GM19455 (cell line): ENCODE results near the gene RAET1G.
"Not testable (repeated sequence)": the region's sequence is repeated elsewhere in the genome, so short reads cannot be mapped to it uniquely, and the experiment has no call there.

Source experiments
- ATAC-seq: cut with Tn5 transposase; IDR thresholded peaks from one replicate; pipeline ENCODE4 v1.9.1; 2021; ENCODE audit not compliant: unreplicated experiment

Gene RAET1G

GRCh38 chr6:149915970-149916865, 6.7 kb downstream of the RAET1G start:
- ATAC-seq: no peak

- ATAC-seq: no peak
Measured at GRCh38 chr6:149913540-149914240, 9.2 kb downstream of the RAET1G start.

- ATAC-seq: no peak
Measured at GRCh38 chr6:149913085-149913484, 9.8 kb downstream of the RAET1G start.

DNA sequence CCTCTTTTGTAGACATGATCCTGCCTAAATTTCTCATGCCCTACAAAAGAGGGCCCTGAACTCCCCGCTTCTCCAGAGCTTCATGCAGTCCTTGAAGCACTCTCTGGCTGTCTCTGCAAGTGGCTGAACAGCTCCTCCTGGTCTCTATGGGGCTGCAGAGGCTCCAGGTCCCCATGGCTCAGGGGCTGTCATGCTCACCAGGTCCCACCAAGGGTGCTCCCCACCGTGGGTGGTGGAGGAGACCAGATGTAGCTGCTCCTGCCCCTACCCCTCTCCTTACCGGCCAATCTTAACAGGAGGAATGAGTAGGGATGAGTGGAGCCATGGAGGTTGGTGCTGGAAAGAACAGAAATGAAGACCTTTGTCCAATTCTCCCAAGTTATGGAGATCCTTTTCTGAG, 10.2 kb downstream of the RAET1G start:
- ATAC-seq: not testable (repeated sequence)

DNA sequence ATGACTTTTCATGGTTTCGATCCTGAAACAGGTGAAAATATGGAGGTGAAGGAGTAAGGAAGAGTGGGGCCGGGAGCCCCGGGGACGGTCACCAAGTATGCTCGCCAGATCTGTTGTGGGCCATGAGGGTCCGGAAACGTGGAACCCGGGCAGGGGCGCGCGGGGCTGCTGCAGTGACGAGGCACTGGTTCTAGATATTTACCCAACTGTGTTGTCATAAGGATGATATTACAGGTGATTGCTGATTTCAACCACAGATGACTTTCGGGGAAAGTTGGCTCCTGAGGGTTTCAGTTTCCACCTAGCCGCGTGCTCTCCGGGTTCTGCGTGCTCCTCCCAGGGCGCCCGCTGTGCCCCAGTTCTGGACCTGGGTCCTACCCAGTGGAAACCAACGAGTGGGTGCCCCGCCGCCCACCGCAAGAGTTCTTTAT, 12.2 kb downstream of the RAET1G start:
- ATAC-seq: no peak

GRCh38 chr6:149909701-149910470, 13.0 kb downstream of the RAET1G start:
- no peak for ATAC-seq

DNA sequence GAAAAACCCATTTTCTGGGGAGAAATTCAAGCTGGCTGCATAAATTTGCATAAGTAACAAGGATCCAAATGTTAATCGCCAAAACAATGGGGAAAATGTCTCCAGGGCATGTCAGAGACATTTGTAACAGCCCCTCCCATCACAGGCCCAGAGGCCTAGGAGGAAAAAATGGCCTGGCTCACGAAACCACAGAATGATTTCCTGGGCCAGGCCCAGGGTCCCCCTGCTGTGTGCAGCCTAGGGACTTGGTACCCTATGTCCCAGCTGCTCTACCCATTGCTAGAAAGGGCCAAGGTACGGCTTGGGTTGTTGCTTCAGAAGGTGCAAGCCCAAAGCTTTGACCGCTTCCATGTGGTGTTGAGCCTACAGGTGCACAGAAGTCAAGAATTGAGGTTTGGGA, 14.4 kb downstream of the RAET1G start:
- ATAC-seq: not testable (repeated sequence)

DNA sequence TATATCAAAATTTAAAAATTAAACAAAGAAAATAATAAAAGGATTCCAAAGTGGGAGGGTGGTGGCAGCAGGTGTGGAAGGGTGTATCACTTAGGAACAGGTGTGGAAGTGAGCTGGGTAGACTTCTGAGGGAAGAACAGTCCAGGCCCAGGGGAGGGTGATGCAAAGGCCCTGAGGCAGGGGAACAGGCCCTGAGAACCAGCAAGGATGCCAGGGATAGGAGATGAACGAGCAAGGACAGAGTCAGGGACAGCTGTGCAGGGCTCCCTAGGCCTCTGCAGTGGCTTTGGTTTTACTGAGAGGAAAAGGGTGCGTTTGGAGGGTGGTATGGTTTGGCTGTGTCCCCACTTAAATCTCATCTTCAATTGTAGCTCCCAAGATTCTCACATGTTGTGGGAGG, 15.6 kb downstream of the RAET1G start:
- no peak for ATAC-seq

GRCh38 chr6:149906405-149906804, 16.5 kb downstream of the RAET1G start:
- no peak for ATAC-seq

DNA sequence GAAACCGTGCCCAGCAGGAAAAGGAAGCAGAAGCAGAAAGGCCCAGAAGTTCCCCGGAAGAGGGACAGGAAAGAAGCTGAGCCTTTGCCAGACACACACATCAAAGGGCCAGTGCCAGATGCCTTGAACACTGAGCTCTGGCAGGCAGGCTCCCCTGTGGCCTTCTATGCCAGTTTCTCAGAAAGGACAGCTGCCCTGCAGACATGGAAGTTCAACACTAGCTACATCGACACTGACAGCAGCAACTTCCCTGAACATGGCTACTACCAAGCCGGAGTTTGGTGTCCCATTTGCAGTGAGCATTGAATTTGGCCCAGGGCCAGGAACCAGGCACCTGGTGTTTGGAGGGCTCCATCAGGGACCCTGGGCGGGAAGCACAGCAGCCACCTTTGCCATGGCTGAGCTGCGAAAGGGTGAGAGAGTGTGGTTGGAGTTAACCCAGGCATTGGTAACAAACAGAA, 17.0 kb downstream of the RAET1G start:
- ATAC-seq: no peak

GRCh38 chr6:149905371-149905910, 17.5 kb downstream of the RAET1G start:
- ATAC-seq: no peak

- no peak for ATAC-seq
Measured at GRCh38 chr6:149904661-149905370, 18.1 kb downstream of the RAET1G start.

- no peak for ATAC-seq
Measured at GRCh38 chr6:149903938-149904611, 18.8 kb downstream of the RAET1G start.

DNA sequence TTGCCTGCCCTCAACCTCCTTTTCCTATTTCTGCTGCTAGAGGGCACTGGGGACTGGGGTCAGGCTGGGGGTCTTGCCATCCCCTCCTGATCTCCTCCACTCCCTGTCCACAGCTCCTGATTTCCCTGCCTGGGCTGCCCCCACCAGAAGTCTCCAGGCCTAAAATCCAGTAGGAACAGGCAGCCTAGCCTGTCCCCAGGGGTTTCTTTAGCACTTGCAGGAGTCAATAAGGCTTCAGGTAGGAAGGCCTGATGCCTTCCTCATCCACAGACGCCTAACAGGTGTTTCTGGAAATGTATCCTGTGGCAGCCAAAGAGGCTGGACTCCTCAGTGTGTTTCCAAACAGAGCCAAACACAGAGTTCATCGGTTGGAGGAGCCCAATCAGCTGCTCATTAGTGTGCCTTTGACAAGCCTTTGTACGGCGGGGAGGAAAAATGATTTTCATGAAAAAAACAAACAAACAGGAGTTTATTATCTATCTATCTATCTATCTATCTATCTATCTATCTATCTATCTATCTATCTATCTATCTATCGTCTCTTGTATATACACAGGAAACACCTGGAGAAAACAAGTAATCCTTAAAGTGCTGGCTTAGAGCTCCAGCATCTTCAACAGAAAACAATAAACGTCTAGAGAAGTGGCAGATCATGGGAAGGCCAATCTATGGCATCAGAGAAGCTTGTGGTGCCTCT, 21.3 kb downstream of the RAET1G start:
- no peak for ATAC-seq

DNA sequence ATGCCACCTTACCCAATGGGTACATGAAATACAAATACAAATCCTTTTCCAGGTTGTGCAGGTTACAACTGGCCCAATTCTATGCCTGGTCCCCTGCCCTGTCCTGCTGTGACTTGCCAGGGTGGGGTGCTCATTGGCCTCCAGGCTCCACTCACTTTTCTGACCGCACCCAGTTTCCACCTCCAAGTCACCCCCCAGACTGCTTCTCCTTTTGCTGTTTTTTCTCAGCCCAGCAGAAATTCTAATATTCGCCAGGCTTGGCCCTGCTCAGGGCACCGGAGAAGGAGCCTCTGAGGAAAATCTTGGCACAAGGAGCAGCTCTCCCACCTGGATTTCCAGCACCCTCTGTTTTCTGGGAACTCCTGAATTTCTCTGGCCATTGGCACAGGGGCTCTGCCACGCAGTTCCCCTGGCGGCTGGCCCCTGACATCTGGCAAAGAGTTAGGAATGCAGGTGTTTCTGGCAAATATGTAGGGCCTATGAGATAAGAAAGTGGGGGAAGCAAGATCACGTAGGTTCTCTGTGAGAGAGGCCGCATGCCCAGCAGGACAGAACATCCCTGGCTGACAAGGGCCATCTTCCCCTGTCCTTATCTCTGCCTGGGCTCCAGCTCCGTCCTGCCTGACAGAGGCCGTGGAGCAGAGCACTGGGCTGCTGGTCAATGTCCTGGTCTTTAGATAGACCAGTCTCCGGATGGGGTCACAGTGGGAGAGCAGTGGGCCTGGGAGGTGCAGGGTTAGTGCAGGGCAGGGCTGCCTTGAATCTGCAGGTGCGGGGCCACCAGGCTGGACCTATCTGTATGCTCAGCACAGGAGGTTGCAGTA, 22.1 kb downstream of the RAET1G start:
- no peak for ATAC-seq

- no peak for ATAC-seq
Measured at GRCh38 chr6:149899926-149900619, 22.8 kb downstream of the RAET1G start.

DNA sequence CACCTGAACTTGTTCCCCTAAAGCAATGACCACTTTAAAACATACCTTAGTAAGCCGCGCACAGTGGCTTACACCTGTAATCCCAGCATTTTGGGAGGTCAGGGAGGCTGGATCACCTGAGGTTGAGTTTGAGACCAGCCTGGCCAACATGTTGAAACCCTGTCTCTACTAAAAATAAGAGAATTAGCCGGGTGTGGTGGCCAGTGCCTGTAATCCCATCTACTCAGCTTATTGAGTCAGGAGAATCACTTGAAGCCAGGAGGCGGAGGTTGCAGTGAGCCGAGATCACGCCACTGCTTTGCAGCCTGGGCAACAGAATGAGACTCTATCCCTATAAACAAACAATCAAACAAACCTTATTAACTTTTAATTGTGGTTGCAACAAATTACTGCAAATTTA, 23.4 kb downstream of the RAET1G start:
- ATAC-seq: no peak

GRCh38 chr6:149898966-149899365, 24.0 kb downstream of the RAET1G start:
- ATAC-seq: no peak
